ENCODE results near the gene FRMD4A.

Gene FRMD4A

DNA sequence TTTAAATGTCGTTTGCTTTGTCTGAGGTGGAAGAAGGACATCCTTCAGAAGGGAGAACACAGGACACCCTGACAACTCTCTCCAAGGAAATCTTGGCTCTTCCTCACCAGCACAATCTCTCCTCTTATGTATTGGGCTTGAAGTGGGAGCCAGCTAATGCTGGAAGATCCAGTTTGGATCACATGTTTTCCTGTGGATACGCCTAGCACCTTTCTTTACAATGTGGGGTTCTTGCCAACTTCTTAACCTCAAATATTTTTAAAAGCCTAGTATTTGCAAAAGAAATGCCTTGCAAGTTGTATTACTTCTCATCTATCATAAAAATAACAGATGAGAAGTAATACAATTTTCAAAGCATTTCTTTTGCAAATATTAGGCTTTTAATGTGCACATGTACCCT lies 76.4 kb downstream of the FRMD4A start:
- DNase-seq (ENCODE audit: low read depth in 1 of 2, low spot score in 1 of 2) = no peak
- no peak overlapping the region for H3K27ac ChIP-seq (replicated peaks)
- TF ChIP-seq, protein P1, sequence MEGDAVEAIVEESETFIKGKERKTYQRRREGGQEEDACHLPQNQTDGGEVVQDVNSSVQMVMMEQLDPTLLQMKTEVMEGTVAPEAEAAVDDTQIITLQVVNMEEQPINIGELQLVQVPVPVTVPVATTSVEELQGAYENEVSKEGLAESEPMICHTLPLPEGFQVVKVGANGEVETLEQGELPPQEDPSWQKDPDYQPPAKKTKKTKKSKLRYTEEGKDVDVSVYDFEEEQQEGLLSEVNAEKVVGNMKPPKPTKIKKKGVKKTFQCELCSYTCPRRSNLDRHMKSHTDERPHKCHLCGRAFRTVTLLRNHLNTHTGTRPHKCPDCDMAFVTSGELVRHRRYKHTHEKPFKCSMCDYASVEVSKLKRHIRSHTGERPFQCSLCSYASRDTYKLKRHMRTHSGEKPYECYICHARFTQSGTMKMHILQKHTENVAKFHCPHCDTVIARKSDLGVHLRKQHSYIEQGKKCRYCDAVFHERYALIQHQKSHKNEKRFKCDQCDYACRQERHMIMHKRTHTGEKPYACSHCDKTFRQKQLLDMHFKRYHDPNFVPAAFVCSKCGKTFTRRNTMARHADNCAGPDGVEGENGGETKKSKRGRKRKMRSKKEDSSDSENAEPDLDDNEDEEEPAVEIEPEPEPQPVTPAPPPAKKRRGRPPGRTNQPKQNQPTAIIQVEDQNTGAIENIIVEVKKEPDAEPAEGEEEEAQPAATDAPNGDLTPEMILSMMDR (IDR thresholded peaks at IDR 0.05; ENCODE audit: insufficient read depth, low read length) = no peak
- TF ChIP-seq SPI1 (IDR thresholded peaks at IDR 0.05; ENCODE audit: borderline replicate concordance, low read depth) = no peak
- no peak for TF ChIP-seq POLR2AphosphoS5 (IDR thresholded peaks at IDR 0.05; ENCODE audit: low read depth)
- TF ChIP-seq GABPA (IDR thresholded peaks at IDR 0.05; ENCODE audit: low read depth) = no peak
- TF ChIP-seq, protein P2, sequence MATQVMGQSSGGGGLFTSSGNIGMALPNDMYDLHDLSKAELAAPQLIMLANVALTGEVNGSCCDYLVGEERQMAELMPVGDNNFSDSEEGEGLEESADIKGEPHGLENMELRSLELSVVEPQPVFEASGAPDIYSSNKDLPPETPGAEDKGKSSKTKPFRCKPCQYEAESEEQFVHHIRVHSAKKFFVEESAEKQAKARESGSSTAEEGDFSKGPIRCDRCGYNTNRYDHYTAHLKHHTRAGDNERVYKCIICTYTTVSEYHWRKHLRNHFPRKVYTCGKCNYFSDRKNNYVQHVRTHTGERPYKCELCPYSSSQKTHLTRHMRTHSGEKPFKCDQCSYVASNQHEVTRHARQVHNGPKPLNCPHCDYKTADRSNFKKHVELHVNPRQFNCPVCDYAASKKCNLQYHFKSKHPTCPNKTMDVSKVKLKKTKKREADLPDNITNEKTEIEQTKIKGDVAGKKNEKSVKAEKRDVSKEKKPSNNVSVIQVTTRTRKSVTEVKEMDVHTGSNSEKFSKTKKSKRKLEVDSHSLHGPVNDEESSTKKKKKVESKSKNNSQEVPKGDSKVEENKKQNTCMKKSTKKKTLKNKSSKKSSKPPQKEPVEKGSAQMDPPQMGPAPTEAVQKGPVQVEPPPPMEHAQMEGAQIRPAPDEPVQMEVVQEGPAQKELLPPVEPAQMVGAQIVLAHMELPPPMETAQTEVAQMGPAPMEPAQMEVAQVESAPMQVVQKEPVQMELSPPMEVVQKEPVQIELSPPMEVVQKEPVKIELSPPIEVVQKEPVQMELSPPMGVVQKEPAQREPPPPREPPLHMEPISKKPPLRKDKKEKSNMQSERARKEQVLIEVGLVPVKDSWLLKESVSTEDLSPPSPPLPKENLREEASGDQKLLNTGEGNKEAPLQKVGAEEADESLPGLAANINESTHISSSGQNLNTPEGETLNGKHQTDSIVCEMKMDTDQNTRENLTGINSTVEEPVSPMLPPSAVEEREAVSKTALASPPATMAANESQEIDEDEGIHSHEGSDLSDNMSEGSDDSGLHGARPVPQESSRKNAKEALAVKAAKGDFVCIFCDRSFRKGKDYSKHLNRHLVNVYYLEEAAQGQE (IDR thresholded peaks at IDR 0.05; ENCODE audit: insufficient replicate concordance, low read depth) = no peak
- no peak overlapping the region for H3K4me3 ChIP-seq (replicated peaks; ENCODE audit: insufficient read depth, low read length)
- H3K27me3 ChIP-seq (ENCODE audit: insufficient read depth, poor library complexity, severe bottlenecking) = no peaks in the 10 kb centered on the region

DNA sequence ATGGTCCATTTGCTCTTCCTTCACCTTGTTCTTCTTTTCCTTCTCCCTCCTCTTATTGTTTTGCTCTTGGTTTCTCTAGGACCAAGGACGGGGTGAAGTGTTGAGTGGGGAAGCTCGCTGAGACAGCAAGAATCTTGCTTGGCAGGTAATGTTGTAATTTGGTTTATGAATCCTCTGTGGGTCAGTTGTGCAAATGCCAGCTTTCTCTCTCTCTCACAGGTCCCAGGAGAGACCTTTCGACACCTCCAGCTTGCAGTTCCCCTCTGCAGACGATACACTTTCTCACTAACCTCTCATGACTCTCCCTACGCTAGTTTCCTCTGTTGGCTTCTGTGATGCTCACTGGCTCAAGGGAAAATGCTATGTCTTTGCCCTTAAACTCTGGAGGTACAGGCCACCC lies 77.0 kb downstream of the FRMD4A start:
- TF ChIP-seq, protein P2 (IDR thresholded peaks at IDR 0.05; ENCODE audit: insufficient replicate concordance, low read depth) = no peak
- TF ChIP-seq, protein P1 (IDR thresholded peaks at IDR 0.05; ENCODE audit: insufficient read depth, low read length) = no peak
- no peak for TF ChIP-seq GABPA (IDR thresholded peaks at IDR 0.05; ENCODE audit: low read depth)
- H3K27ac ChIP-seq (replicated peaks) = no peak overlapping the region
- no peak overlapping the region for H3K4me3 ChIP-seq (replicated peaks; ENCODE audit: insufficient read depth, low read length)
- no peaks in the 10 kb centered on the region for H3K27me3 ChIP-seq (ENCODE audit: insufficient read depth, poor library complexity, severe bottlenecking)
- DNase-seq (ENCODE audit: low read depth in 1 of 2, low spot score in 1 of 2) = peak in 1 of 2 experiments; percentile 1

DNA sequence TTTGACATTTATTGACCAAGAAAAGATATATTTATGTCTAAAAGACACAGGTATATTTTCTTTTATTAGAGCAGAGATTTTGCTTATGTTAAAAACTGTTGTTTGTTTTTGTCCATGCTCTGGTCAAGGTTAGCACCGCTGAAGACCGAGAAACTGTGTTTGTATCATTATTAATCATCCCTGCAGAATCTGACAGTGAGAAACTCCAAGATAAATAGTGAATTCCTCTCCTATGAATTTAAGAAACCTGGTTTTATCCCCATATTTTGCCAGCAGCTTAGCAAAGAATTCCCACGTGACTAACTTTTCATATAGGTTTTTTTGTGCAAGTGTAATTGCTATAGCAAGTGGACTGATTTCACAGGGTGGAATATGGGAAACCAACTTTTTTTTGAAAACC lies 77.6 kb downstream of the FRMD4A start:
- Histone ChIP-seq H3K27ac (replicated peaks) (no peak overlapping the region), H3K4me3 (replicated peaks; ENCODE audit: insufficient read depth, low read length) (no peak overlapping the region), H3K27me3 (ENCODE audit: insufficient read depth, poor library complexity, severe bottlenecking) (no peaks in the 10 kb centered on the region)
- no peak for TF ChIP-seq SPI1 (IDR thresholded peaks at IDR 0.05; ENCODE audit: borderline replicate concordance, low read depth)
- no peak for TF ChIP-seq POLR2AphosphoS5 (IDR thresholded peaks at IDR 0.05; ENCODE audit: low read depth)
- TF ChIP-seq, protein P1 (IDR thresholded peaks at IDR 0.05; ENCODE audit: insufficient read depth, low read length) = no peak
- TF ChIP-seq, protein P2 (IDR thresholded peaks at IDR 0.05; ENCODE audit: insufficient replicate concordance, low read depth) = no peak
- TF ChIP-seq GABPA (IDR thresholded peaks at IDR 0.05; ENCODE audit: low read depth) = no peak
- DNase-seq (ENCODE audit: low read depth in 1 of 2, low spot score in 1 of 2) = no peak

Measured in HL-60 (cell line).